ENCODE data around the gene SPATC1L.
"Not testable (repeated sequence)": the region's sequence is repeated elsewhere in the genome, so short reads cannot be mapped to it uniquely, and the experiment has no call there.

The SPATC1L gene

DNA sequence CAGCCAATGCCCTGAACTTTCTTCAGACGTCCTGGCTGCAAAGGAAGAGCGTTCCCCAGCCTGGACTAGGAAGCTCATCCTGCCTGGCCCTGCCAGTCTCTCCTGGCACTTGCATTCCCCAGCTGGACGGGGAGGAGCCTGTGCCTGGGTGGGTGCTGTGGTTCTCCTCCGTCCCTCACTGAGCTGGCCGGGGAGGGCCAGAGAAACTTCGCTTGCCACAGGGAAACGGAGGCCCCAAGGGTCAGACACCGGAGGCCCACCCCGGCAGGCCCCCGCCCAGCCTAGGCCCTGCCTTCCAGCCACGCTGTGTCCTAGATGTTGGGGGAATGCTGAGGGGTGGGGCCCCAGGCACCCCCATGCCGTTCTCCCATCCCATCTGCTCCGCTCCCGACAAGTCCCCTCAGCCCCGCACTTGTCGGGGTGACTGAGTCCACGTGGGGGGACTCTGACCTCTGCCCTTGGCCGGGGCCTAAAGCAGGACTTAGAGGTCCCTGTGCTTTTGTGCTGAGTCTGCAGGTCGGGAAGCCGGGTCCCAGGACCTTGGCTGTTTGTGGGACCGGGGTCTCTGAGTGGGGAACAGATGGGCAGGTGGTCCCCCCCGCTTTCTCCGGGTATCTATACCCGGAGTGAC is 33.7 kb downstream of the SPATC1L start:
- DNase-seq (ENCODE audit: low read depth, low spot score): no peak

DNA sequence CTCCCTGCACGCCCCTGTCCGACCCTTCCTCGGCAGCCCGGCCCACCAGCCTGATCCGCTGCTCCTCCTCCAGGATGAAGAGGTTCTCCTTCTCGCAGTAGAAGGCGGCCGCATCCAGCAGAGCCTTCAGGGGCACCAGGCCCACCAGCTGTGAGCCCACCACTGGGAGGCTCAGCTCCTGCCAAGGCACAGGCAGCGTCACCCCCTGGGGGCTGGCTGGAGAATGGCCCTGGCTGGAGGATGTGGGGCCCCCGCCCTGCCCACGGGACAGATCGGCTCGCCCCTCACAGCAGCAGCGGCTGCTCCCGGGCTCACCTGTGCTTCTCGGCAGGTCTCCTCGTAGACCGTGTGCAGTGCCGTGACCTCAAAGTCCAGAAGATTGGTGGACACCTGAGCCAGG is 34.2 kb downstream of the SPATC1L start:
- no peak for DNase-seq (ENCODE audit: low read depth, low spot score)

- DNase-seq (ENCODE audit: low read depth, low spot score): no peak
Observed at GRCh38 chr21:46149205-46149901, 34.9 kb downstream of the SPATC1L start.

DNA sequence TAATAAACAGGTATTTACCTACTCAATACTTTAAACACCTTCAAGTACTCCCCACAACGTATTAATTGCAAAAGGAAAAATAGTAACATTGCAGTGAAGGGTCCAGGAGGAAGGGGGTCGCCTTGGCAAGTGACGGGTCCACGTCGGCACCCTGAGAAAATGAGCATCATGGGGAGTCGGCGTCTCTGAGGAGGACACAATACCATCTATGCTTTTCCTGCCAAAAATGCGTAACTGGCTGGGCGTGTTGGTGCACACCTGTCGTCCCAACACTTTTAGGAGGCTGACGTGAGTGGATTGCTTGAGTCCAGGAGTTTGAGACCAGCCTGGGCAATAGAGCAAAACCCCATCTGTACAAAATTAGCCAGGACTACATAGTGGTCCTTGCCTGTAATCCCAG is 36.2 kb downstream of the SPATC1L start:
- no peak for DNase-seq (ENCODE audit: low read depth, low spot score)

- DNase-seq (ENCODE audit: low read depth, low spot score): not testable (repeated sequence)
Observed at GRCh38 chr21:46147429-46147828, 36.8 kb downstream of the SPATC1L start.

GRCh38 chr21:46146856-46147255 is 37.4 kb downstream of the SPATC1L start:
- no peak for DNase-seq (ENCODE audit: low read depth, low spot score)

GRCh38 chr21:46145840-46146691 is 38.2 kb downstream of the SPATC1L start:
- no peak for DNase-seq (ENCODE audit: low read depth, low spot score)

DNA sequence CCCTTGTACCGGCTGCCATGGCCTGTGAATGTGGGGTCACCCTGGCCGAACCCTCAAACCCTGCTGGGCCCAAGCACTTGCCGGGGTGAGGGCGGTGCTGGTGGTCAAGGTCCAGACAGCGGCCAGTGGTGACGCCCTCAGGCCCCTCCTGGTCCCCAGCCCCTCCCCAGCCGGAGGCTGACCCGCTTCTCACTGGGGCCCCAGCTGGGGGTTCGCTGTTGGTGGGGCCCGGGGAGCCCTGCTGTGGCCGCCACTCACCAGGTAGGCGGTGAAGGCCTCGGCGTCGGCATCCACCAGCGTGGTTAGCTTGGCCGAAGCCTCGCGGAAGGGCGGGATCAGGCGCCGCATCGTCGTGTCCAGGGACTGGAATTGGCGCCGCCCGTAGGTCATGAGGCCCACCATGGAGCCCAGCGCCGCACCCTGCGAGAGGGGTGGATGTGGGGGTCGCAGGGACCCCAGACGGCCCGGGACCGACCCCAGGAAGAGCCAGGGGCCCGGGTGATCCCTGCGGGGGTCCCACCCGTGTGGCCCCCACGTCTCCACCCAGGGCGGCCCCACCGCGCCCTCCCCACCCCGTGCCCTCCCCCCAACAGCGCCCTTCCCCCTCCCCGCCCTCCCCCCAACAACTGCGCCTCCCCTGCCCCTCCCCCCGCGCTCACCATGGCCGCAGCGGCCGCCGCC is 39.0 kb downstream of the SPATC1L start:
- DNase-seq (ENCODE audit: low read depth, low spot score): no peak

- no peak for DNase-seq (ENCODE audit: low read depth, low spot score)
Observed at GRCh38 chr21:46144464-46145070, 39.7 kb downstream of the SPATC1L start.

GRCh38 chr21:46142582-46143473 is 41.4 kb downstream of the SPATC1L start:
- DNase-seq (ENCODE audit: low read depth, low spot score): no peak

GRCh38 chr21:46141767-46142581 is 42.3 kb downstream of the SPATC1L start:
- no peak for DNase-seq (ENCODE audit: low read depth, low spot score)

GRCh38 chr21:46140352-46141003 is 43.8 kb downstream of the SPATC1L start:
- DNase-seq (ENCODE audit: low read depth, low spot score): not testable (repeated sequence)

- no peak for DNase-seq (ENCODE audit: low read depth, low spot score)
Observed at GRCh38 chr21:46139686-46140085, 44.6 kb downstream of the SPATC1L start.

DNA sequence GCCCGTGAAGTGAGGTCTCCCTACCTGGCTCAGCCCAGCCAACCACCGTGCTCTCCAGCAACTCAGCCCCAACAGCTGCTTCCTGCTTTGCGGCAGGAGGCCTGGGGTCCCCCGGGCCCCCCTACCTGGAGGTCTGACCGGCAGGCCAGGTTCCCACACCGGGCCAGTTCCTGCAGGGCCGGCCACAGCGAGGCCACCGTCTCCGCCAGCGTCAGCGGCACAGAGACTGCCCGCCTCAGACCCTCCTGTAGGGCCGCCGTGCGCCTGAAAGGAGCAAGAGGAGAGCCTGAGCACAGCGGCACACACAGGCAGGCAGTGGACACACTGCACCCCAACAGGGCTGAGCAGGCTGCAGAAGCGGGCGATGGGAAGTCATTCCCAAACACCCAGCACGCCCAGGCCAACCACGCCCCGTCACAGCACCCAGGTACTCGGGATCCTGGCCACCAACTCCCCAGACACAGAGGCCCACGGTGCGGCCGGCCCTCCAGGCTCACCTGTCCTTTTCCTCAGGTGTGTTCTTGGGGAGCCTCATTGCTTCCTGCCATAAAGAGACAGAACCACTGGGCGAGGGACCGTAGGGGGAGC is 45.8 kb downstream of the SPATC1L start:
- DNase-seq (ENCODE audit: low read depth, low spot score): no peak

- no peak for DNase-seq (ENCODE audit: low read depth, low spot score)
Observed at GRCh38 chr21:46137908-46138307, 46.4 kb downstream of the SPATC1L start.

DNA sequence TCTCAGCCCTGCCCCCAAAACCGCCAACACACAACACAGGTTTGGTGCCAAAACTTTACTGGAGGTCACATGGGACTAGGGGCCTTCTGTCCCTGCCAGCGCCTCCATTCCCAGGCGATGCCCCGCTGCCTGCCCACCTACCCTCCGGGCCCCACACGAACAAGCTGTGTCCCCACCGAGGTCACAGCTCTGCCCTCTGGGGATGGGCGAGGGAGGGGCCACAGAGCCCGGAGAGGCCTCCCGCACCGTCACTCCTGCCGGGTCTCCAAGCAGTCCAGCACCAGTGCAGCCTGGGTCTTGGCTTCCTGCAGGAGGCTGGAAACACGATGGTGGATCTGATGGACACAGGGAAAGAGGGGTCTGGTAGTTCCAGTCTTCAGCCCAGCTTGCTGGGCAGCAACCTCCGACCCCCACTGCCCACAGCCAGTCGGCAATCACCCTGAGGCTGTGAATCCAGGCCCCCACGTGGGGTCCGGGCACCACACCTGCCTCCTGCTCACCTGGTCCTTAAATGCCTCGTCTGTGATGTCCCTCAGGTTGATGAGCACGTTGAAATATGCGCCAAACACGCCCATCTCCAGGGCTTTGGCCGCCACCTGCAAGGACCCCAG is 47.4 kb downstream of the SPATC1L start:
- DNase-seq (ENCODE audit: low read depth, low spot score): no peak

DNA sequence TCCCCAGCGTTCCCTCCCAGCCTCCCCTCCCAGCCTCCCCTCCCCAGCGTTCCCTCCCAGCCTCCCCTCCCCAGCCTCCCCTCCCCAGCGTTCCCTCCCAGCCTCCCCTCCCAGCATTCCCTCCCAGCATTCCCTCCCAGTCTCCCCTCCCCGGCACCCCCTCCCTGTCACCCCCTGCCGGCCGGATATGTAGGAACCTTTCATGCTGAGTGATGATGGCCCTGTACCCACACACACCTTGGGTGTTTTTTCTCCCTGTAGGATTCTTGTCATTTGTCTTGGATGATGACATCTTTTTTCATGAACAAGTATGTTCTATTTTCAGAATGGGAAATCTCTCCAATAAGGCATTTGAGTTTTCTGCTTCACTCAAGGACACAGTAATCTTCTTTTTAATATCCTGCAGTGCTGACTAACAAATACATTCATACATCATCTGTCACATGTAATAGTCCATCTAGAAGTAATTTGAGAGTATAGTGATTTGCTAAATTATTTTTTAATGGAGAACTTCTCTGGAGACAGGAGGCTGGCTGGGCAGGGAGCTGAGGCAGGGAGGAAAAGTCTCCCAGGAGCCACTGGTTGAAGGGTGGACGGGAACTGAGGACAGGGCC is 48.4 kb downstream of the SPATC1L start:
- DNase-seq (ENCODE audit: low read depth, low spot score): no peak

Data from smooth muscle cell of the brain vasculature (primary cell).